8988T (cell line): ENCODE data around the gene TAS2R46.
"Not testable (repeated sequence)": the region's sequence is repeated elsewhere in the genome, so short reads cannot be mapped to it uniquely, and the experiment has no call there.

Experiments
- DNase-seq: peaks from one replicate; pipeline ENCODE4 v3.0.0; 2011

TAS2R46 gene

GRCh38 chr12:11062194-11062593, at the start of gene TAS2R46:
TAS2R46 (minus strand) TSS chr12:11062294; CDS start chr12:11062294, 0 bp downstream.
- not testable (repeated sequence) for DNase-seq

DNA sequence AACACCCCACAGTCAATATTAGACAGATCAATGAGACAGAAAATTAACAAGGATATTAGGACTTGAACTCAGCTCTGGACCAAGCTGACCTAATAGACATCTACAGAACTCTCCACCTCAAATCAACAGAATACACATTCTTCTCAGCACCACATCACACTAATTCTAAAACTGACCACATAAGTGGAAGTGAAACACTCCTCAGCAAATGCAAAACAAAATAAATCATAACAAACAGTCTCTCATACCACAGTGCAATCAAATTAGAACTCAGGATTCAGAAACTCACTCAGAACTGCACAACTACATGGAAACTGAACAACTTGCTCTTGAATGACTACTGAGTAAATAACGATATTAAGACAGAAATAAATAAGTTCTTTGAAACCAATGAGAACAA, 49.1 kb upstream of the TAS2R46 start:
- not testable (repeated sequence) for DNase-seq

DNA sequence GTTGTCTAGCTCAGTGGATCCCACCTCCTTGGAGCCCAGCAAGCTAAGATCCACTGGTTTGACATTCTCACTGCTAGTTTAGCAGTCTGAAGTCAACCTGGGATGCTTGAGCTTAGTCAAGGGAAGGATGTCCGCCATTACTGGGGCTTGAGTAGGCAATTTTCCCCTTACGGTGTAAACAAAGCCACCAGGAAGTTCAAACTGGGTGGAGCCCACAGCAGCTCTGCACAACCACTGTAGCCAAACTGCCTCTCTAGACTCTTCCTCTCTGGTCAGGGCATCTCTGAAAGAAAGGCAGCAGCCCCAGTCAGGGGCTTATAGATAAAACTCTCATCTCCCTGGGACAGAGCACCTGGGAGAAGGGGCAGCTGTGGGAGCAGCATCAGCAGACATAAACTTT, 46.8 kb upstream of the TAS2R46 start:
- DNase-seq: no peak

DNA sequence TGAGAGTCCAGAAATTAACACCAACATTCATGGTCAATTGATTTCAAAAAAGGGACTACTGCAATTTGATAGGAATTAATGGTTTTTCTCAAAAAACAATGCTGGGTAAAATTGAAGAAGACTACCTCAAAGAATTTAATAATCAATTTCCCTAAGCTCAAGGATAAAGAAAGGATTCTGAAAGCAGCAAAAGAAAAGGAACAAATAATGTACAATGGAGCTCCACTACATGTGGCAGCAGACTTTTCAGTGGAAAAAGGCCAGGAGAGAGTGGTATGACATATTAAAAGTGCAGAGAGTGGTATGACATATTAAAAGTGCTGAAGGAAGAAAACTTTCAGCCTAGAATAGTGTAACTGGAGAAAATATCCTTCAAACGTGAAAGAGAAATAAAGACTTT, 45.6 kb upstream of the TAS2R46 start:
- DNase-seq: no peak

GRCh38 chr12:11106288-11106687, 44.2 kb upstream of the TAS2R46 start:
- DNase-seq: no peak

- no peak for DNase-seq
Measured at GRCh38 chr12:11105546-11105945, 43.5 kb upstream of the TAS2R46 start.

- DNase-seq: not testable (repeated sequence)
Measured at GRCh38 chr12:11094910-11095309, 32.8 kb upstream of the TAS2R46 start.

DNA sequence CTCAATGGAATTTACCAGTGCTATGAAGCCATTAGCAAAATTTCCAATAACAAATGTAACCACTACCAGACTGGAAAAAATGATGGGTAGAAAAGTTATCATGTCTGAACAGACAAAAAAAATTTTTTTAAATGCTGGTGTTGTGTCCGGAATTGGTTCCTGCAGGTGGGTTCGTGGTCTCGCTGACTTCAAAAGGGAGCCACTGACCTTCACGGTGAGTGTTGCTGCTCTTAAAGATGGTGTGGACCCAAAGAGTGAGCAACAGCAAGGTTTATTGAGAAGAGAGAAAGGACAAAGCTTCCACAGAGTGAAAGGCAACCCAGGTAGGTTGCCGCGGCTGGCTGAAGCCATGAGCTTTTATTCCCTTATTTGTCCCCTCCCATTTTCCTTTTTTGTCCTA, 30.0 kb upstream of the TAS2R46 start, which contains the start of gene TAS2R43:
TAS2R43 (minus strand) TSS at position 186 of the 400 bp plus-strand sequence; CDS start at position 102, 84 bp downstream.
- no peak for DNase-seq

GRCh38 chr12:11089246-11089645, 27.2 kb upstream of the TAS2R46 start:
- no peak for DNase-seq

DNA sequence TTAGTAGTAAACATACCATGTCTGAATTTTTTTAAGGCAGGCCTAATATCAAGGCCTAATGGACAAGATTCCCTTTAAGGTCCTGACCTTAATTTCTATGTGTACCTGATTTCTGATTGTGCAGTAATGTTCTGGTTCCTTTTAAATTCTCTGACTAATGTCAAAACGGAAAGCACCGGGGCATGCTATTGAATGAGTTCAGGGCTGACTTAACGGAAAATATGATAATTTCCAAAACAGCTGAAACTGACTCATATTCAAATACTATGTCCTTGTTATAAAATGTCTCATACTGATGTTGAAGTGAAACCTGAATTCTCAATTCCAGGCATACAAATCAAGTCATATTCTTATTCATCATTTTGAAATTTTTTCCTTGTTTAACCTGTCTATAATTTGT, 23.3 kb upstream of the TAS2R46 start:
- DNase-seq: no peak

- DNase-seq: no peak
Measured at GRCh38 chr12:11081987-11082386, 19.9 kb upstream of the TAS2R46 start.

DNA sequence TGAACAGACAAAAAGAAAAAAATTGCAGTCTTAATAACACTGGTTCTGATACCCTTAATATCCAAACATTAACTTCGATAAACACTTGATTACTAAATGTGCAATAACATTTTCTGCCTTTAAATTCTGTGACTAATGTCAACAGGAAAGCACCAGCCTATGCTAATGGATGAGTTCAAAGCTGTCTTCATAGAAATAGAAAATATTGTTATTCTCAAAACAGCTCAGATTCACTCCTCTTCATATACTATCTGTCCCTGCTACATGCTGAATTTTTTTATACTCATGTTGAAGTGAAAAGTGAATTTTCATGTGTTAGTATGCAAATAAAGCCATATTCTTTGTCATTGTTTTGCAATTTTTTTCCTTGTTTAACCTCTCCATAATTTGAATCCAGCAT, 16.2 kb upstream of the TAS2R46 start:
- no peak for DNase-seq

GRCh38 chr12:11075642-11076041, 13.5 kb upstream of the TAS2R46 start:
- DNase-seq: no peak

GRCh38 chr12:11071414-11071813, 9.3 kb upstream of the TAS2R46 start:
- DNase-seq: no peak

DNA sequence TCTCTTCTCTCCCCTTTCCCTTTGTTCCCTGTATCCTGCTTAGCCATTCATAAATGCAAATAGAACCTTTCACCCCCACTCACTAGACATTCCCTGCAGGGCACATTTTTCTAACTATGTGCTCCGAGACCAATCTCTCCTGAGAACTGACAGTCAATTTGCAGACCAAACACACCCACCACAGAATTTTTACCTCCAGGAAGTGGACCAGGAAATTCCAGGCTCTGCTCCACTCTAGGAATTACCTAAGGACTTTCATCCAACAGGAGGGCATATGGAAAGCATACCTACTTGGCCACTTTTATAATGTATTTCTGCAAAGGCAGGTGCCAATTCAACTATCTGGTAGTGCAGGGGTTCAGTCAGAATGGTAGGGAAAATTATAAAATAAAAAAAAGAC, 8.9 kb upstream of the TAS2R46 start:
- DNase-seq: no peak

DNA sequence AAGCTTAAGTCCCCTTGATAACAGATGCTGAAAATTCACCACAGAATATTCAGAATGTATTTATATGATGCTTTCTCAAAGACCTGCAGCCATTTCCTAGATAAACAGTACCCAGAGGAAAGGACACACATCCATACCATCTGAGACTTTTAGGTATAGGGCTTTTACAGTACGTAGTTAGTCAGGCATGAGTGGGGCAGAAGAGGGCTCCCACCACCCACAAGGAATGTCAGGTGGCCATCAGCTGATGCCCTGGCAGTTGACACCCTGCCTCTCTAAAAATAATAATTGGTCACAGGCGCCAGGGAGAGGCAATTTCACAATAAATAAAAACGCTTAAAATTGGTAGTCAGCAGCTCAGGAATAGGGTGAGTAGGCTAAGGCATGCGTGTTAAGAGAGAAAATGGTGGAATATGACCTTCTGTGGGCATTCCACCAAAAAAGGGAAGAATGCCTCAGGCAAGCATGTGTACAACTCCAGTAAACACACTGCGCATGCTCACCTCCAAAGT, 7.8 kb upstream of the TAS2R46 start:
- DNase-seq: no peak

DNA sequence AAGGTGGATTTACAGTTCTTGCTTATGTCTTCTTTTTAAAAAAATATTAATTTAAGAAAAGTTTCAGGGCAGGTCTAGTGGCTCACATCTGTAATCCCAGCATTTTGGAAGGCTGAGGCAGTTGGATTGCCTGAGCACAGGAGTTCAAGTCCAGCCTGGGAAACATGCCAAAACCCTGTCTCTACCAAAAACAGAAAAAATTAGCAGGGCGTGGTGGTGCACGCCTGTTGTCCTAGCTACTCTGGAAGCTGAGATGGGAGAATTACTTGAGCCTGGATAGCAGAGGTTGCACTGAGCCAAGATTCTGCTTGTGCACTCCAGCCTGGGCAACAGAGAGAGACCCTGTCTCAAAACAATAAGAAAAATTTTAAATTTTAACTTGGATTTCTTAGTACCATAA, 5.4 kb upstream of the TAS2R46 start:
- DNase-seq: no peak

DNA sequence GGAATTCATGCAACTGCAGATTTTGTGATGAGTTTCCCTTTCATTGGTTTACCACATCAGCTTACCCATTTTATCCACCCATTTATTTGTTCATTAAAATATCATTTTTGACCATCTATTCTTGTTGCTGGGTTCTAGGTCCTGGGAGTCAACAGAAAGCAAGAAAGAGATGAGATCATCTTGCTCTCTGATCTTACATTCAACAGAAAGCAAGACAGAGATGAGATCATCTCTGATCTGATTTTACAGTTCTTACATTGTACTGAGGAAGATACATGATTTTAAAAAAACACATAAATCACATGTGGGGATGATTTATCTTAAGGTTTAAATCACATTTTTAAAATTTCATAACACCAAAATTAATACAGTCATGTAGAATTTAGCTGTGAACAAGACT, 2.3 kb downstream of the TAS2R46 start:
- DNase-seq: no peak

DNA sequence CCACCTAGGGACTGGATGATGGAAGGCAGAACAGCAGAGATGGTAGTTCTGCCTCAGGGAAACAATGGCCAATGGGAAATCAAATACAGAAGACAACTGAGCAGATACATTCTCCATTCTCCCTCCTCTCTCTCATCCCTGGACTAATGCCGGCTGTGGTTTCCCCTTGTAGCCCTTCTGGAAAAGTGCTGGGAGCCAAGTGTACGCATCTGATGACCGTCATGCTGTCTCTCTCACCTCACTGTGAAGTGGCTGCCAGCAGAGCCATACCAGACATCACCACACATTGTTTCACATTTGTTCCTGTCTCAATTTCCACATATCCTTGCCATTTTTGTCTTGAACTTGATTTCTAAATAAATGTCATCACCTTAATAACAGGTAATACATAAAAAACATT, 3.1 kb downstream of the TAS2R46 start:
- DNase-seq: no peak

DNA sequence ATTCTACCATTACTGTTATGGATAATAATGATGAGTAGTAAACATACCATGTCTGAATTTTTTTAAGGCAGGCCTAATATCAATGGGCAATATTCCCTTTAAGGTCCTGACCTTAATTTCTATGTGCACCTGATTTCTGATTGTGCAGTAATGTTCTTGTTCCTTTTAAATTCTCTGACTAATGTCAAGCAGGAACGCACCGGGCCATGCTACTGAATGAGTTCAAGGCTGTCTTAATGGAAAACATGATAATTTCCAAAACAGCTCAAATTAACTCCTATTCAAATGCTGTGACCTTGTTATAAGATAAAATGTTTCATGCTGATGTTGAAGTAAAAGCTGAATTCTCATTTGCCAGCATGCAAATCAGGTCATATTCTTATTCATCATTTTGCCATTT, 6.8 kb downstream of the TAS2R46 start:
- DNase-seq: no peak

DNA sequence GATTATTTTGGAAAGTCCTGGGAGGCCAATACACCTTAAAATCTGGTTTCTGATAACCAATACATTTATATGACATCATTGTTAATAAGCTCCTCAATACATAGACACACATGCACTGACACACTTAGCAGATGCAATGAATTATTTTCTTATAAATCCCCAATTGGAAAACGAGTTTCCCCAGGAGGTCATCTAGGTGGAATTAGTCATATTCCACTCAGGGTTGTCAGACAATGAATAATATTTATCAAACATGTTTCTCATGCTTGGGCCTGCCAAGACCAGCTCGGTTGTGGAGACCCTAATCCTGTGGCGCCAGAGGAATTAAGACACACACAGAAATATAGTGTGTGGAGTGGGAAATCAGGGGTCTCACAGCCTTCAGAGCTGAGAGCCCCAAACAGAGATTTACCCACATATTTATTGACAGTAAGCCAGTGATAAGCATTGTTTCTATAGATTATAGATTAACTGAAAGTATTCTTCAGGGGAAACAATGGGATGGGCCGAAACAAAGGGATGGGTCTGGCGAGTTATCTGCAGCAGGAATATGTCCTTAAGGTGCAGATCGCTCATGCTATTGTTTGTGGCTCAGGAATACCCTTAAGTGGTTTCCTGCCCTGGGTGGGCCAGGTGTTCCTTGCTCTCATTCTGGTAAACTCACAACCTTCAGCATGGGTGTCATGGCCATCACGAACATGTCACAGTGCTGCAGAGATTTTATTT, 12.1 kb downstream of the TAS2R46 start:
- not testable (repeated sequence) for DNase-seq

DNA sequence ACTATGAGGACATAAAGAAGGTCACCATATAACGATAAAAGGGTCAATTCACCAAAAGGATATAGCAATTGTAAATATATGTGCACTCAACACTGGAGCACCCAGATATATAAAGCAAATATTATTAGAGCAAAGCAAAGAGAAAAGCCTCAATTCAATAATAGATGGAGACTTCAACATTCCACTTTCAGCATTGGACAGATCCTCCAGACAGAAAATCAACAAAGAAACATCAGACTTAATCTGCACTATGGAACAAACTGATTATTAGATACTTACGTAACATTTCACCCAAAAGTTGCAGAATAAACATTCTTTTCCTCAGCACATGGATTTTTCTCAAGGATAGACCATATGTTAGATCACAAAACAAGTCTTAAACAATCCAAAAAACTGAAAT, 20.7 kb downstream of the TAS2R46 start:
- DNase-seq: not testable (repeated sequence)

DNA sequence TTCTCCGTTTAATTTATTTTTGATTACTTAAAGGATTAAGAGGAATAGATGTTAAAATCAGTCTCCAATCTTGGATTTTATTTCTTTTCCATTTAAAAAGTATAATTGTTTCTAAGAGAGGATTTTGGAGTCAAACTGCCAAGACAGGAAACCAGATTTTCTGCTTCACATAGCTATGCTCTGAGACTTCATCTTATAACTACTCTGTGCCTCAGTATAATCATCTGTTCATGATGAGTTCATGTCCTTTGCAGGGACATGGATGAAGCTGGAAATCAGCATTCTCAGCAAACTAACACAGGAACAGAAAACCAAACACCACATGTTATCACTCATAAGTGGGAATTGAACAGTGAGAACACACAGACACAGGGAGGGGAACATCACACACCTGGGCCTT, 21.9 kb downstream of the TAS2R46 start:
- DNase-seq: no peak

DNA sequence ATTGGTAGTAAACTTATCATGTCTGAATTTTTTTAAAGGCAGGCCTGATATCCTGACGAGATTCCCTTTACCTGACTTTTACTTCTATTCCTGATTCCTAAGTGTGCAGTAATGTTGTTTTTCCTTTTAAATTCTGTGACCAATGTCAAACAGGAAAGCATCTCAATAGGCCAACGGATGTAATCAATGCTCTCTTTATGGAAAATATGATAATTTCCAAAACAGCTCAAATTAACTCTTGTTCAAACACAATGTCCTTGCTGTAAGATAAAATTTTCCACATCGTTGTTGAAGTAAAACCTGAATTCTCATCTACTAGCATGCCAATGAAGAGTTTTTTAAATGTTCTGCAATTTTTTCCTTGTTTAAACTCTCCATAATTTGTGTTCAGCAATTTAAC, 22.9 kb downstream of the TAS2R46 start:
- DNase-seq: no peak

- not testable (repeated sequence) for DNase-seq
Measured at GRCh38 chr12:11033959-11034358, 28.1 kb downstream of the TAS2R46 start.
